ENCODE data around the gene SELENOS.
"Not testable (repeated sequence)": the region's sequence is repeated elsewhere in the genome, so short reads cannot be mapped to it uniquely, and the experiment has no call there.

SELENOS gene

DNA sequence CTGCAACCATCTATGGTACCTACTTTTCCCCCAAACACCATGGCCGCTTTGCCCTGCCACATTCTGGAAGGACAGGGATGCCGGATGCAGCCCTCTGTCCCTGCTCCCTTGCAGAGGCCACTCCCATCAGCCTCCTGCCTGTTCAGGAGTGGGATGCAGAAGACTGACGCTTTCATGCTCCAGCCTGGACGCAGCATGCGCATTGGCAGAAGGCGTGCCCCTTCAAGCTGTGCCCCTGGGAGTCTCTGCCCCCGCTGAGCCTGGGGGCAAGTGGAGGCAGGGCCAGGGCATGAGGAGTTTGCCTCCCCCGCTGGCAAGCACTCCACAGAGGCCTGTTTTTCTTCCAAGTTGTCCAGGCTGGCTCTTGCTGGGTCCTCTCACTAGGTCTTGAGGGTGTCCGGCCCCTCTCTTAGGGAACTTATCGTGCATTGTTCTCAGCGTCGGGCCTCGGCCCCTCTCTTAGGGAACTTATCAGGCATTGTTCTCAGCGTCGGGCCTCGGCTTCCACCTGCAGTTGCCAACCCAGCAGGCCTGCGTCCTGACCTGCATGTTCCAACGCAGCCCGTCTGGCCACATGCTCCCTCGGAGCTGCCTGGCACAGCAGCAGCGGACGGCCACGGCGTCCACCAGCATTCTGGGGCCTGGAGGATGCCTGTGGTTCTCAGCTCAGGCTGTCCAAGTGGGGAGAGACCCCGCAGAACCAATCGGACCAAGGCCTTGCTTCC lies 32.3 kb upstream of the SELENOS start:
- no peak for DNase-seq

DNA sequence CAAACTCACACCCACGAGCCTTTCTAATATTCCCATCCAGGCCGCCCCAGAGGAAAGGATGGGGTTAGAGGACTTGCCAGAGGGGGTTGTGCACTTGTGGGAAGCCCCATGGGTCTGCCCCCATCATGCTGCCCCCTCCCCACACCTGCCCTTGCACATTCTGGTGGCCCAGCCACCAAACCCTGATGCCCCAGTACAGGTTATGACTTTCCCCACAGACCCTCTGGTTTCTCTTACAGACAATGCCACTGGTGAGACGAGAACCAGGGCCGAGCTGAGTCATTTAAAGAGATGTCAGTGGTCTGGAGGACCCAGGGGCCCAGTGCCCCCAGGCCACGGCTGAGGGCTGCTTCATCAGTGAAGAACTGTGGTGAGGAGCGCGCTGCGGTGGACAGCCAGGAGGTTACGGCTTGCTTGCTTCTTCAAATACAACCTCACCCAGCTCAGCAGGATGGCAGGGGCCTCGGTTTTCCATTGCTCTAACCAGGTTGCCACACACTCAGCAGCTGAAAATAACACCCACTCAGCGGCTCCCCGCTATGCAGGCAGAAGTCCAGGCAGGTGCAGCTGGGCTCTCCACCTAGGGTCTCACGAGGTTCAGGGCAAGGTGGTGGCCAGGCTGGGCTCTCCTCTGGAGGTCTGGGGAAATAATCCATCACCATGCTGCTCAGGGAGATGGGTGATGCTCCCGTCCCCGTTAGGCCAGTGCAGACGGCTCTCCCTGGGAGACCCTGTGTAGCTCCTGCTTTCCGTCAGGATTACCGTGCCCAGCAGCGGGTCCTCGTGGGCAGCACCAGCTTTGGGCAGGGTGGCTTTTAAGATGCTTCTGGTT lies 31.5 kb upstream of the SELENOS start:
- DNase-seq: no peak

DNA sequence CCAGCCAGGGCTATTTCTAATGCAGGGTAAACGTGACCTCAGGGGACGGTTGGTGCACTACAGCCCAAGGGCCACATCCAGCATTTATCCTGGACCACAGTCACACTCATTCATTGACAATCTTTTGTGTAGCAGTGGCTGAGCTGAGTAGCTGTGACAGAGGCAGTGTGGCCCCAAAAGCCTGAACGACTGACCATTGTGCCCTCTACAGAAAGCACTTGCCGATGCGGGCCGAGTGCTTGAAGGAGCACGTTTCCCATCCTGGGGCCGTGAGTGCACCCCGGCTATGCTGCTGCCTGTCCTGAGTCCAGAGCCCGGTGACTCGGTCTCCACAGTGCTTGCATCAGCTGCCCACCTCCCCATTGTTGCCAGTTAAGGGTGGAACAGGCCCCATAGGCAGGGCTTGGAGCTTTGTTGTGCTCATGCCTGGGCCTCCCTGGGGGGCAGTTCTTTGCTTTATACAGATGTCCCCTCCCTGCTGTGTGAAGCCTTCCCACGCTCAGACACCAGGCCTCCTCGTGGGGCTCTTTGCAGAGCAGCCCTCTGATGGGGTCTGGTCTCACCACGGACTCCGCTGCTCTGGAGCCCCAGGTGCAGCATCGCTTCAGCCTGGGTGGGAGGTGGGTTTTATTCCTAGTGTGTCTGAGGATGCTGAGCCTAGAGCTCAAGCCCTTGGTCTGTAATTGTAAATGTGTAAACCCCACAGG lies 30.8 kb upstream of the SELENOS start:
- DNase-seq: no peak

DNA sequence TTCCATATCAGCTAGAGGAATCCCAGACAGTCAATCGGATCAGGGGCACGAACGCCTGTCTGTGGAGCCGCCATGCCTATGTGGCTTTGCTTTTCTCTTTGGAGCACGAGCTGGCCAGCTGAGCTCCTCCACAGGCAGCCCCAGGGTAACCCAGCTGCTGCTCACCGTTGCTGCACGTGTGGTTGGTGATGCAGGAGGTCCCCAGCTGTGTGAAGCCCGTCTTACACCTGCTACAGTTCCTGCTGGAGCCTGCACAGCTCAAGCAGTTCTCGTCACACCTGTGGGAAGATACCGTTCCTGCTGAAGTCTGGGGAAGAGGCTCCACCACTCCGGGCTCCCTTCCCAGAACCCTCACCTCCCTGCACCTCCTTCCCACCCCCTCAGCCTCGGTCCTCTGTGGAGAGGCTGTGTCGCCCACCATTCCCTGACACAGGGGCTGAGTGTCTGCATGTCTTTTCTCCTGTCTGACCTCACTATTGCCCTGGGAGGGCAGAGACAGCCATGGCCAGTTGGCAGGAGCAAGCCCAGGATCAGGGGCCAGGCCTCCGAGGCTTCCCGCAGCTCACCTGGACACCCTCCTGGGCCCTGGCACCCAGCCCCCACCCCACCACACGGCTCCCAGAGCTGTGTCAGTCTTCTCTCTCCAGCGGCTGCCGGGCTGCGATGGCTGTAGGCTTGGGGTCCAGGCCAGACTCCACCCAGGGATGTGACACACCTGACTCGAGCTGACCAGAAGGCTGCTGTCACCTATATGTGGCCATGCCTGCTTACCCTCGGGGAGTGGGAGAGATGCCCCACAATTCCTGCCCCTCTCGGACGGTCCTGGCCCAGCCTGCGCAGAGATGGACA lies 30.0 kb upstream of the SELENOS start:
- no peak for DNase-seq

DNA sequence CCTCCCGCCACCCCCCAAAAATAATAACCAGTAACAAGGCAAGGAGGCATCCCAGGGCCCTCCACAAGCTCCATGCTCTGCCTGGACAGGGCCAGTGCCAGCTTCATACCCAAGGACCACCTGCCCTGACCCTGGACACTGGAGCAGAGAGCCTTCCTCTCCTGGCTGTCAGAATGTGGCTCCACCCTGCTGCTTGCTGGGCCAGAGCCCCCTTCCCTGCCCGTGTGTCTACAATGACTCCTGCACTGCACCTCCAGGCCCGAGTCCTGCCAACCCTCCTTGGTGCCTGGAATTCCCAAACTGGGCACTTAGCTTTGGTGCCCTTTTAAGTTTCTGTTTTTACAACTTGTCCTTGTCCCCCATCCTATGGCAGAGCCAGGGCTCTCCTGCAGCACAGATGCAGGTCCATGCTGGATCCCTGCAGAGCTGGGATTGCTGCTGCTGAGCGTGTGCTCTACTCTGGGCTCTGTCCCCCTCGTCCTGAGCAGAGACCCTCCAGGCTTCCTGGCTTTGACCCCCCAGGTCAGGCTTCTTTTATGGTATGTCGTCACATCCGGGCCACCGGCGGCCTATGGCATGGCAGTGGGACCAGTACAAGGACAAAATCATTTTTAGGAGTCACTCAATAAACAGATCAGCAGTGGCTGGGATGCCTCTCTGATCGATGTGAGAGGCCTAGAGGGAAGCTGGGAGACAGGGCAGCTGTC lies 29.2 kb upstream of the SELENOS start:
- DNase-seq: no peak

DNA sequence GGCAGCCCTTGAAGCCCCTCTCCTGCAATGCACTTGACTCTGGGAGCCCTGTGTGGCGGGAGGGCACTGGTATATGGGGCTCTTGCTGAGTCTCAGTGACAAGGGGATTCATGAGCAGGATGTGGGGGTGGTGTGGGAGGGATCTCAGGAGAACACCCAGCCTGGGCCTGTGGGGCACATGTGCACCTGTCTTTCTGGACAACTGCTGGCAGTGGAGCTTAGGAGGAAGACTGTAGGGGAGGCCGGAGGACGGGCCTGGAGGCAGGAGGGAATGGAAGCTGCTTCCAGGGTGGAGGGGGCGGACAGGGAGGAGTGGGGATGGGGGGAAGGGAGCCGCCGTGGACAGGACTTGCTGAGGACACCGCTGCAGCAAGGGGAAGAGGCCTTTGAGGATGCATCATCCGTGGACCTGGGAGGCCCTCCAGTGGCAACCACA lies 28.6 kb upstream of the SELENOS start:
- DNase-seq: no peak

DNA sequence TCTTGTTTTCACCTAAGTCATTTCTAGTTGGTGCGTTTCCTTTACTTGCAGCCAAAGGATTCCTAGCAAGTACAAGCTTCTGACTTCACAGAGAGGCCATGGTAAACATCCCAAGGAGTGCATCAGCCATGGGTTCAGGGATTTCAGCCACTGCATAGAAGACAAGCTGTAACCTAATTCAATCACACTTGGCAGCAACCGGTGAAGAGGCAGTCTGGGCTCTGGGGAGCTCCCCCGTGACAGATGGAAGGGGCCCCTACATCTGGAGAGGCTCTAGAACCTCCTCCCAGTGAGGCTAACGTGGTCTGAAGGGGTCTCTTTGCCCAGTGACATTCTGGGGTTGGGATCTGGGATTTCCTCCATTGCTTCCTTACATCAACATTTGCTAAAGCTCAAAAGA lies 26.1 kb upstream of the SELENOS start:
- DNase-seq: no peak

DNA sequence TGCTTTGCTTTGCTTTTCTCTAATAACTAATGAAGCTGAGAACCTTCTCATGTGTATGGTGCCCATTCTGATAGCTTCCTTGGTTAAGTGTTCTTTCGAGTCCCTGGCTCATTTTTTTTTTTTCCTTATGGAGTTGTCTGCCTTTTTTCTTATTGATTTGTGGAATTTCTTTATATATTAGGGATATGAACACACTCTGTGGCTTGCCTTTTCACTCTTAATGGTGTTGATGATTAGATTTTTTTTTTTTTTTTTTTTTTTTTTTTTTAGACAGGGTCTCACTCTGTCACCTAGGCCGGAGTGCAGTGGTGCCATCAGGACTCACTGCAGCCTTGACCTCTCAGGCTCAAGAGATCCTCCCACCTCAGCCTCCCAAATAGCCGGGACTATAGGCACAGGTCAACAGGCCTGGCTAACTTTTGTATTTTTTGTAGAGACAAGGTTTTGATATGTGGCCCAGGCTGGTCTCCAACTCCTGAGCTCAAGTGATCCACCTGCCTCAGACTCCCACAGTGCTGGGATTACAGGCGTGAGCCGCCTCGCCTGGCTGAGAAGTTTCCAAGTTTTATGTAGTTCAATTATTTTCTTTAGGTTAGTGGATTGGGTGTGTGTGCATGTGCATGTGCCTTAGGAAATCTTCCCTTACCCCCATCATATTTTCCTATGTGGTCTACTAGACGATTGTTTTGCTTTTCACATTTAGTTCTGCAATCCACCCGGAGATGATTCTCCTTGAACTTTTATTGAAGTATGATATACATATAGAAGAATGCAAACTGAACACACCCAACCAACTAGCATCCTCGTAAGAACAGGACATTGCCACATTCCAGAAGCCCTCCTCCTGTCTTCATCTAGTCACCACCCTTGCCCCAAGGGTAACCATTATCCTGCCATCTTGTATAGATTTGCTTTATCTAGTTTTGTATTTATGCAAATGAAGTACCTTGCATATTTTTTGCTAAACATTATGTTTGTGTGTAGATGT lies 19.4 kb upstream of the SELENOS start:
- no peak for DNase-seq

DNA sequence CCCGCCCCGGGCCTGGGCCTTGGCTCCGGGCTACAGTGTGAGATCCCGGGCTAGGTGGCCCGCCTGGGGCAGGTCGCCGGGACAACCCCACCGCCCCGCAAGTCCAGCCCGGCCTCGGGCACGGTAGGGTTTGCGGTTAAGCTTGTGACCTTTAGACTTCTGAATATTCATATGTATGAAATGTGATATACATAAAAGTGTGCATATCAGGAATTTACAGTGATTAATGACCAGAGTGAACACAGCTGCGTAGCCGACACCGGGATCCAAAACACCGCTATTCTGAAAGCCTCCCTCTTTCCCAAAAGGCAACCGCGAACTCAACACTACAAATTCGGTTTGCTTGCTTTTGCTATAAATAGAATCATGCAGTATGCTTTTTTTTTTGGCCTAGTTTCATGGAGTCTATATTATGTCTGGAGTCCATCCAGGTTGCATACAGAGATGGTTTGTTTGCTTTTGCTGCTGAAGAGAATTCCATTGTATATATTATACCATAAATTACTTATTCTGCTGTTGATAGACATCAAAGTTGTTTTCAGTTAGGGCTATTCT lies 18.4 kb upstream of the SELENOS start:
- DNase-seq: no peak

DNA sequence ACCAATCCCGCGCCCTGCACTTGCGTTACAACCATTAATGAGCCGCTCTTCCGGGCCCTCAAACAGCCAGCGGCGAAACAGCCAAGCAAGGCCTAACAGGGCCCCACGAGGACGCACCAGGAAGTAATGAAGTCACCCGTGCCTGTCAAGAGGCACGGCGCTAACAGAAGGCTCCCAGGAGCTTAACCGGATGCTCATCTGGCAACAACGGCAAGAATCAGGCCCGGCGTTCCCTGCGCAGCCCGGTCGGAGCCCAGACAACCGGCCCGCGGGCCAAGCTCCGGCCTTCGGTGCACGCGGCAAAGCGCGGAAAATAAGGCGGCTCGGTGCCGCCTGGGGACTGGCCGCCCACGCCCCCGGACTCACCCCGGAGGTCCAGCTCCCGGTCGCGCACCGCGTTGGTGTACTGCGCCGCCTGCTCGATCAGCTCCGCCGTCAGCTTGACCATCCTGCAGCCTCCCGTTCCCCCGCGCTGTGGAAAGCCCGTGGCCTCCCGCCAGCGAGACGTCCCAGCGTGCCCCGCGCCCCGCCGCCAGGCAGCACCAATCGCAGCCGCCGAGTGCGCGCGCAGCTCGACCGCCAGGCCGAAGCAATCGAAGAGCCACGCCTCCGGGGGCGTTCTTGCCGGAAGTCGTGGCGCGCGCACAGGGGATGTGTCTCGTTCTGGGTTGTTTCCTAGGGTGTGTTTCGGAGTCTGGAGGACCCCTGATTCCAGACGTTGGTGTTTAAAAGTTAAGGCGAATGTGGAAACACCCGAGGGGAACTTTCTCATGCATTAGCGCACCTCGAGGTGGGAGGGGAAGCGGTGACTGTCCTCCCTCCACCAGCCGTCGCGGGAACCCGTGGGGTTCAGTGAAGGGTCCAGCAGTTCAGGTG lies 17.7 kb upstream of the SELENOS start, which contains the start of gene SNRPA1:
Gene SNRPA1, minus strand, starts transcription at position 518 of the 876 bp plus-strand sequence. Its CDS starts 70 bp downstream, at position 448.
- peak; percentile 55 for DNase-seq

DNA sequence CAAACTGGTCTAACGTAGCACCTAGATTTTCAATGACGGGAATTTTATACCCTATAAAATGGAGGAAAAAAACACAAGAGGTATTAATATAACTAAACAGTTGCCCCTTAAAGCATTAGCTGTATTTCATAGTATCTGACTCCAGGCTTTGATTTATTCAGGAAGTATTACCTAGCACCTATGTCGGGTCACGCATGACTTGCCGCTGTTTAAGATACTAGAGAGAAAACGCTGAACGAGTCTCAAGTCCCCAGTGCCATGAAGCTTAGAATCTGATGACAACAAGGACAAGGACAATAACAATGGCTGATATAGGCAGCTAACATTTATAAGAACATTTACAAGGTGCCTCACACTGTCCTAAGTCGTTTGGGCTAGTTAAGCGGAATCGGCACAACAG lies 15.8 kb upstream of the SELENOS start:
- DNase-seq: no peak

DNA sequence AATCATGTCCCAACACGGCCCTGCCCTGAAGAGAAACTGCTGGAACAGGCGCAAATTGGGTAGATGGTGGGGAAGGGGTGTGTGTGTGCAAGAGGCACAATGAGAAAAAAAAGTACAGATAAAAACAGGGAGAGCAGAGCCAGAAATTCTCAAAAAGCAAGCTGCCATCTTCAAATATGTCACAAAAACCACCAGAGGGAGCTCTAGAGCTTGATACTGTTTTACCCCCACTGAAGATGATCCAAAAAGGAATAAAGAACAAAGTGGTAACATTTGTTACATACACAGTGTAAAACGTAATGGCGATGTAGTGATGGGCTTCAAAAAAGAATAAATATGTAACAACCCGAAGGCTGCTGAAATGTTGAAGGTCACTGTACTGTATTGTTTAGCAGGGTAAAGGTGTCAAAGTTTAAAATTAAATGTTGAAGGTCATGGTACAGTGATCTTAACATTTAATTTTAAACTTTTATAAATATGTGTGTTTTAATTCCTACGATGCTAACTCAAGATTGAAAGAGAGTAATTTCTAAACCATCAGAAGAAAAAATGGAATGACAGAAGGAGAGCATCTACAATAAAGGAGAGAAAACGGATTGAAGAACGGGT lies 11.7 kb upstream of the SELENOS start:
- DNase-seq: no peak

DNA sequence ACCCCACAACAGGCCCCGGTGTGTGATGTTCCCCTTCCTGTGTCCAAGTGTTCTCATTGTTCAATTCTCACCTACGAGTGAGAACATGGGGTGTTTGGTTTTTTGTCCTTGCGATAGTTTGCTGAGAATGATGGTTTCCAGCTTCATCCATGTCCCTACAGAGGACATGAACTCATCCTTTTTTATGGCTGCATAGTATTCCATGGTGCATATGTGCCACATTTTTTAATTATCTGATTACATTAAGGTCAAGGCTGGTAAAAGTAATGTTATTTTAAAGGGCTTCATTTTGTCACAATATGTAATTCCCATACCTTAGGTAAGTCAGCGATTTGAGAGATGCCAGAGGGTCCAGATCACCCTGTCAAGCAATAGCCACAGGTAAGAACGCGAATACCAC lies 10.1 kb upstream of the SELENOS start:
- not testable (repeated sequence) for DNase-seq

DNA sequence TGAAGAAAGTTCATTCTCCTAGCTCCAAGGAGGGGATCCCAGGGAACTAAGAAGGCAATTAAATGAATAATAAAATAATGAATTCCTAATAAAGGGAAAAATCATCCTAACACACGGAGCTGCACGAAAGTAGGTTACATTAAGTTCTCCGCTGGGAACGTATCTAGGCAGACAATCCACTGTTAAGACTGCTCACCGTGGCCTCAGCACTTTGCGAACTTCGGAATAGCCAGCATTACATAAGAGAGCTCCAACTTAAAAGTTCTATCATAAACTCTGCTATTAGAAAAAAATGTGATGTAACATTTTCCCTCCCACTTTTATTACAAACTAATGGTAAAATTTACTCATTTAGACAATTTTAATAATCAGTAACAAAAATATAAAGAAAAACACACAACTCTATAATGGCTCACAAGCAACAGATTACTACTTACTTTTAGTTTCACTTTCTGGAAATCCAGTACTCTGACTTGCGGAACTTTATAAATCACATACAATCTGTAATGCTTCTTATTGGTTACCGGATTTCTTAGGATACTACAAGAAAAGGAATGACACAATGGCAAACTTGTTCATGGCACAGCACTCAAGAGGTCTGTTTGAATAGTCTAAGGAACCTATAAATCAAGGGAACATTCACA lies 9.3 kb upstream of the SELENOS start:
- no peak for DNase-seq

DNA sequence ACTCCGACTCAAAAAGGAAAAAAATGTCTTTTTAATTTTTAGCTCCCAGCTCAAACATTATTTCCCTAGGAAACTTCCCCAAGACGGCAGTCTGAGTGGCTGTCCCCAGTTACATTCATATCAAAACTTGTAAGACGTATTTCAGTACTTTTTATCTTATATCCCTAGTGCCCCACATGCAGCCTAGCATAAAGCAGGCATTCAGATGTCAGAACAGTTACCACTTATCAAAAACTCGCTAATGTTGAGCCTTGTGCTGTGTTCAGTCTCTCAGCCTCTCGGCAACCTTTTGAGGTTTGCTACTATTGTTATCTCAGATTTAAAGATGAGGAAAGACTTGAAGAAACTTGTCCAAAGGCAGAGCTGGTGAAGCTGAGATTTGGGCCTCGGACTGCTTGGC lies 6.6 kb upstream of the SELENOS start:
- no peak for DNase-seq

DNA sequence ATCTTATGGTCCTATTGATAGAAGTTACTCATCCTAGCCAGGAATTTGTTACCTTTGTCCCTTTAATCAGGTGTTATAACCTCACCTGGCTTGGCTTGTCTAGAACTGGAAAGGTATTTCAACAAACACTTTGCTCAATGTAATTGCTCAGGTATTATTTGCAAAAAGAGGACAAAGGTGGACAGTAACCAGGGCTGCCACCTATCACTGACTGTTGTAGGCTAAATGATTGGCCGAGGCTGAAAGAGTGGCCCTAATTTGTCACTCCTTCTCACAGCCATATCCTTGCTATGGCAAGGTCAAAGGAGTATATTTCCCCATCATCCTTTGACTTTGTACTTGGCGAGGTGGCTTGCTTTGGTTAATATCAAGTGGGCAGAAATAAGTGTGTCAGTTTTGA lies 2.7 kb upstream of the SELENOS start:
- no peak for DNase-seq

DNA sequence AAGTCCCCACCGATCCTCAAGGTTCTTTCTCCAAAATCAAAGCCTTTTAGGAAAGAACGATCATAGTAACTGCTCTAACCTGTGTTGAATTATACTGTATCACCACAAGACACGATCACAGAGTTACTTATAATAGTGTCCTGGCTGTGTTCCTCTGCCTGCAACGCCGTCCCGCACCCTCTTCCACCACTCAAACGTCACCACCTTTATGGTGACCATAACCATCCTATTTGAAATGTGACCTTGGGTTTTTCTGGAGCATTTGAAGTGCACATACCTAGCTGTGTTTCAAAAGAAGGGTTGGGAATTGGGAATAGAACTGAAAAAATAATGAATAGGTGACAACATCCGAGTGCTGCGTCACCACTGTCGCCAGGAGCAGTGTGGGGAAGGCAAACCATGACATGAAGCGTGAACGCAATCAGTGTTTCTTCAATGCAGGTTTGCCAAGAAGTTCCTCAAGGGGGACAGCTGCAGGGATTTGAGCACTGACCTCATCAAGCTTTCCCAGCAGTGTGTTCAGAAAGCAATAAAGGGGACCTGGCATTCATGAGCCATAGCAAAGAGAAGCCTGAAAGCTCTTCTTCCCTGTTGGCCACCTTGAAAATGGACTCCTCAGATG lies 769 bp upstream of the SELENOS start:
- no peak for DNase-seq

DNA sequence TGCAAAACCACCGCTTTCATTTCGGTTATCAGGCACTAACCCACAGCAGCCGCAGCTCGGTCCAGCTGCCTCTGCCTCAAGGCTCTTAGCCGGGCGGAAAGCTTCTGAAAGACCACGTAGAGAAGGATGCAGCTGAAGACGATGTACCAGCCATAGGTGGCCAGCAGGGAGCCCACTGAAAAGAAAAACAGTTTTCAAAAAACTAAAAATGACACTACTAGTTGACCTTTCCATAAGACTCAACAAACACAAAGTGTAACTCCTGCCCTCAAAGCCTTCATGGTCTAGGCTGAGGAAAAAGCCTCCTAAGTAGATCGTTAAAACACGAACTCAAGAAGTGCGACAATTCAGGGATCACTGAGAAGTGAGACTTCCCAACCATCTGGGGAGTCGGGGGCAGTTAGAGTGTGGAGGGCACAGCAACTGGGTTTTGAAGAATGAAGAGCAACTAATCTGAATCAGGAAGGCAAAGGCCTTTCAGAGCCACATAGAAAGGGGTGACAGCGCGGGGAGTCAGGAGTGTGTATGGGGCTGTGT lies 716 bp downstream of the SELENOS start:
- DNase-seq: no peak

All from DMS153 (cell line).